BE2C (cell line): ENCODE measurements around the gene OR4K15.

Experiments used
- DNase-seq: peaks from one replicate; pipeline ENCODE4 v3.0.0-alpha.2; 2020
- H3K27me3 ChIP-seq: fragments of 250-450 bp; sonication (Bioruptor Pico); 2 replicates; pipeline ENCODE4 v1.5.1; 2020; ENCODE audit warnings: mild to moderate bottlenecking
- H3K36me3 ChIP-seq: fragments of 250-450 bp; sonication (Bioruptor Pico); 2 replicates; pipeline ENCODE4 v1.5.1; 2020; ENCODE audit warnings: mild to moderate bottlenecking
- H3K4me1 ChIP-seq: fragments of 250-450 bp; sonication (Bioruptor Pico); 2 replicates; pipeline ENCODE4 v1.5.1; 2020
- H3K4me3 ChIP-seq: 2 replicates; pipeline ENCODE4 v1.5.1; 2011; ENCODE audit warnings: low read depth, low read length
- H3K9me3 ChIP-seq: fragments of 250-450 bp; sonication (Bioruptor Pico); 2 replicates; pipeline ENCODE4 v1.5.1; 2020
- TF ChIP-seq, protein P1 (sequence below): IDR thresholded peaks from 2 replicates; pipeline ENCODE4 v1.5.1; 2012; ENCODE audit warnings: mild to moderate bottlenecking, low read depth, low read length

OR4K15 gene

DNA sequence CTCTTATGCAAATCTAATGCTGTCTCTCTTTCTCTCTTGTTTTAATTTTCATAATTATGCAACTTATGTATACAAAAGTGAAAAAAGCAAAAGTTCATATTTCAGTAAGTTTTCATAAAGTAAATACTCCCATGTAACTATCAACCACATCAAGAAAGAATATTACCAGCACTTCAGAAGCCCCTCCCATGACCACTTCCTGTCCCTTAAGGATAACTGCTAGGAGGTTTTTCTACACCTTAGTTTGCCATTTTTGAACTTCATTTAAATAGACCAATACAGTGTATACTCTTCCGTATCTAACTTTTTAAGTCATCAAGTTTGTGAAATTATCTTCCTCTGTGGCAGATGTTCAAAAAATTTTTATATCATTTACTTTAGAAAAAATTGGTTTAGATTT, 547 bp upstream of the OR4K15 start:
- Histone ChIP-seq H3K36me3 (no peaks in the 10 kb centered on the region), H3K27me3 (no peaks in the 10 kb centered on the region), H3K4me1 (no peaks in the 10 kb centered on the region), H3K4me3 (no peak overlapping the region), H3K9me3 (no peaks in the 10 kb centered on the region)
- TF ChIP-seq, protein P1, sequence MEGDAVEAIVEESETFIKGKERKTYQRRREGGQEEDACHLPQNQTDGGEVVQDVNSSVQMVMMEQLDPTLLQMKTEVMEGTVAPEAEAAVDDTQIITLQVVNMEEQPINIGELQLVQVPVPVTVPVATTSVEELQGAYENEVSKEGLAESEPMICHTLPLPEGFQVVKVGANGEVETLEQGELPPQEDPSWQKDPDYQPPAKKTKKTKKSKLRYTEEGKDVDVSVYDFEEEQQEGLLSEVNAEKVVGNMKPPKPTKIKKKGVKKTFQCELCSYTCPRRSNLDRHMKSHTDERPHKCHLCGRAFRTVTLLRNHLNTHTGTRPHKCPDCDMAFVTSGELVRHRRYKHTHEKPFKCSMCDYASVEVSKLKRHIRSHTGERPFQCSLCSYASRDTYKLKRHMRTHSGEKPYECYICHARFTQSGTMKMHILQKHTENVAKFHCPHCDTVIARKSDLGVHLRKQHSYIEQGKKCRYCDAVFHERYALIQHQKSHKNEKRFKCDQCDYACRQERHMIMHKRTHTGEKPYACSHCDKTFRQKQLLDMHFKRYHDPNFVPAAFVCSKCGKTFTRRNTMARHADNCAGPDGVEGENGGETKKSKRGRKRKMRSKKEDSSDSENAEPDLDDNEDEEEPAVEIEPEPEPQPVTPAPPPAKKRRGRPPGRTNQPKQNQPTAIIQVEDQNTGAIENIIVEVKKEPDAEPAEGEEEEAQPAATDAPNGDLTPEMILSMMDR = no peak
- DNase-seq = no peak

DNA sequence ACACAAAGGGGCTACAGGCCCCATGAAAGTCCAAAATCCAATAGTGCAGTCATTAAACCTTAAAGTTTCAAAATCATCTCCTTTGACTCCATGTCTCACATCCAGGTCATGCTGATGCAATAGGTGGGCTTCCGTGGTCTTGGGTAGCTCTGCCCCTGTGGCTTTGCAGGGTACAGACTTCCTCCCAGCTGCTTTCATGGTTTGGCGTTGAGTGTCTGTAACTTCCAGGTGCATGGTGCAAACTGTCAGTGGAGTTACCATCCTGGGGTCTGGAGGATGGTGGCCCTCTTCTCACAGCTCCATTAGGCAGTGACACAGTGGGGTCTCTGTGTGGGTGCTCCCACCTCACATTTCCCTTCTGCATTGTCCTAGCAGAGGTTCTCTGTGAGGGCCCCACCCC, 18.0 kb downstream of the OR4K15 start:
- H3K4me1 ChIP-seq = no peaks in the 10 kb centered on the region
- no peak for DNase-seq
- no peak overlapping the region for H3K4me3 ChIP-seq
- no peaks in the 10 kb centered on the region for H3K27me3 ChIP-seq
- H3K36me3 ChIP-seq = no peaks in the 10 kb centered on the region
- TF ChIP-seq, protein P1 = no peak
- no peaks in the 10 kb centered on the region for H3K9me3 ChIP-seq

DNA sequence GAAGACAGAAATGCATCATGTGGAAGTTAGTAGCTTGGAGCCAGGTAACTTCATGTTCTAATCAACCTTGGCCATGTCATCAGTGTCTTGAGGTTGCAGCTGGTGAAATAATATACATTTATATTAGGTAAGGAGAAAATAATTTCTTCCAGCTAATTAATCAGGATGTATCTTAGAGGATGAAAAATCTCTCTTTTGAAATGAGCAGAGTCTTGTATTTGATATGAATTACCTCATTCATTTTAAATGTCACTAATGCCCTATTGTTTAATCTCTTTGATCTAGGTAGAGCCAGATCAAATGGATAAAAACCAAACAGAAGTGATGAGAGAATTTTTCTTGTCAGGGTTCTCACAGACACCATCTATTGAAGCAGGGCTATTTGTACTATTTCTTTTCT, 26.5 kb downstream of the OR4K15 start, which contains the start of gene OR4Q2:
TSS of gene OR4Q2 (plus strand) at position 301 of the 400 bp plus-strand sequence.
- Histone ChIP-seq H3K4me3 (no peak within 1 kb of the TSS), H3K4me1 (no peaks in the 10 kb centered on the region), H3K27me3 (no peaks in the 10 kb centered on the region), H3K36me3 (no peaks in the 10 kb centered on the region), H3K9me3 (no peaks in the 10 kb centered on the region)
- DNase-seq = no peak
- TF ChIP-seq, protein P1 = no peak

DNA sequence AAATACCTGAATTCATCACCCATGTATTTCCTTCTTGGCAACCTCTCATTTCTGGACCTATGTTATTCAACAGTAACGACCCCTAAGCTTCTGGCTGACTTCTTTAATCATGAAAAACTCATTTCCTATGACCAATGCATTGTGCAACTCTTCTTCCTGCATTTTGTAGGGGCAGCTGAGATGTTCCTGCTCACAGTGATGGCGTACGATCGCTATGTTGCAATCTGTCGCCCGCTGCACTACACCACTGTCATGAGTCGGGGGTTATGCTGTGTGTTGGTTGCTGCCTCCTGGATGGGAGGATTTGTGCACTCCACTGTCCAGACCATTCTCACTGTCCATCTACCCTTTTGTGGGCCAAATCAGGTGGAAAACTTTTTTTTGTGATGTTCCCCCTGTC, 26.9 kb downstream of the OR4K15 start:
- H3K27me3 ChIP-seq = no peaks in the 10 kb centered on the region
- H3K36me3 ChIP-seq = no peaks in the 10 kb centered on the region
- no peak overlapping the region for H3K4me3 ChIP-seq
- no peaks in the 10 kb centered on the region for H3K9me3 ChIP-seq
- H3K4me1 ChIP-seq = no peaks in the 10 kb centered on the region
- TF ChIP-seq, protein P1 = no peak
- DNase-seq = no peak

DNA sequence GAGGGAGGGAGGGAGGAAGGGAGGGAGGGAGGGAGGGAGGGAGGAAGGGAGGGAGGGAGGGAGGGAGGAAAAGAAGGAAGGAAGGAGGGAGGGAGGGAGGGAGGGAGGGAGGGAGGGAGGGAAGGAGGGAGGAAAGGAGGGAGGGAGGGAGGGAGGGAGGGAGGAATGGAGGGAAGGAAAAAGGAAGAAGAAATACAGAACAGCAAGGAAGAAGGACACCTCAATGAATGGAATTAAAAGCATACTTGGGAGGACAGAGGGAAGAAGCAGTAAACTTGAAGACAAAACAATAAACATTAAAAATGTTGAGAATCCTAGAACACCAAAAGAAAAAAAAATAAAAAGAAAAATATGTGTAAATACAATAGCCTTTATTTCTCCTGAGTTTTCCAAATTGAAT, 32.8 kb downstream of the OR4K15 start:
- TF ChIP-seq, protein P1 = no peak
- H3K9me3 ChIP-seq = no peaks in the 10 kb centered on the region
- no peak for DNase-seq

DNA sequence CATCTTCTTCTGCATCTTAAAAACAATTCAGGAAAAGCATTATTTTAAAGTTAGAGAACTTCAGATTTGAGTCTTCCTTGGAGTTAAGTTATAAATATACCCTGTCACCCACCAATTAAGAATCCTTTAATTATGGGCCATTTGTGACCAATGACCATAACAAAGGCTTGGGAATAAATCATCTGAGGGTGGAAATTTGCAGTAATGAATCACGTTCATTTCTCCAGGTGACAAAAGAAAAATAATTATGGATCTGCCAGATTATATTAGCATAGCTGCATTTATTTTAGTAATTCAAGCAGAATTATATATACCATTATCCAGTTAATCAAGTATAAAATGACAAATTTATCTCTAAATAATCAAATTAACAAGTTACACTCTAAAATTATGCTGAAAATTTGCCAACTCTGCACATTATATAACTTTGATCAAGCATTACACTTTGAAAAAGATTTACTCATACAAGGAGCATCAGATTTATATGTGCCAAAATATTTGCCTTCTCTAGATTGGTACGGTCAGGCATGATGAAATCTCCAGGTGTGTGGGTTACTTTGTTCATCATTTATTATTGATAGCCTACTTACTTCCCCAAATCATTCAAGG, 44.0 kb downstream of the OR4K15 start, which contains the start of gene OR4K14:
TSS of gene OR4K14 (minus strand) at position 51 of the 609 bp plus-strand sequence. CDS start 4,114 bp downstream, outside the sequence.
- H3K9me3 ChIP-seq = no peaks in the 10 kb centered on the region
- DNase-seq = no peak

More for the DNA sequence above, 32.8 kb downstream of the OR4K15 start:
- H3K27me3 ChIP-seq = no peaks in the 10 kb centered on the region
- no peaks in the 10 kb centered on the region for H3K36me3 ChIP-seq
- no peaks in the 10 kb centered on the region for H3K4me1 ChIP-seq
- H3K4me3 ChIP-seq = no peak overlapping the region

More for the DNA sequence above, 44.0 kb downstream of the OR4K15 start, which contains the start of gene OR4K14:
- H3K27me3 ChIP-seq = no peaks in the 10 kb centered on the region
- H3K4me1 ChIP-seq = no peaks in the 10 kb centered on the region
- no peak within 1 kb of the TSS for H3K4me3 ChIP-seq
- TF ChIP-seq, protein P1 = no peak
- no peaks in the 10 kb centered on the region for H3K36me3 ChIP-seq
